Heart right ventricle (tissue), 16 donors: ENCODE results near the gene ARGLU1. TPM values are rescaled to one million over a fixed set of nuclear protein-coding genes. Genes with fewer than 3 reads are reported as not detected.
A peak's percentile ranks its signal among the peaks of the same experiment; 100 is the strongest.

Experiments
- ATAC-seq, 8 donors: fragments of 200-7000 bp; cut with Tn5 transposase; one replicate each; pipeline ENCODE4 v1.9.1; 2020; ENCODE audit warnings: mild to moderate bottlenecking in 8 of 8, moderate library complexity in 8 of 8, moderate number of reproducible peaks in 1 of 8
- DNase-seq, 2 donors: peaks; one replicate each; pipeline ENCODE4 v3.0.0-alpha.2; 2020
- H3K27ac ChIP-seq, 10 donors: fragments of 200-600 bp; sonication (generic) in 2 of 10; one replicate each; pipeline versions ENCODE4 v1.5.0 to v1.8.0; 2020 to 2022; ENCODE audit warnings: mild to moderate bottlenecking in 3 of 10
- H3K27me3 ChIP-seq, 7 donors: fragments of 200-600 bp; one replicate each; pipeline ENCODE4 v1.8.0; 2021 to 2022; ENCODE audit warnings: mild to moderate bottlenecking in 2 of 7
- H3K36me3 ChIP-seq, 9 donors: fragments of 200-600 bp; sonication (generic) in 1 of 9; one replicate each; pipeline versions ENCODE4 v1.5.0 to v1.8.0; 2020 to 2022; ENCODE audit warnings: mild to moderate bottlenecking in 2 of 9
- H3K4me1 ChIP-seq, 9 donors: fragments of 200-600 bp; sonication (generic) in 1 of 9; one replicate each; pipeline versions ENCODE4 v1.5.0 to v1.8.0; 2020 to 2022; ENCODE audit warnings: mild to moderate bottlenecking in 4 of 9
- H3K4me3 ChIP-seq, 10 donors: fragments of 200-600 bp; sonication (generic) in 2 of 10; one replicate each; pipeline versions ENCODE4 v1.5.0 to v1.8.0; 2020 to 2022; ENCODE audit warnings: mild to moderate bottlenecking in 7 of 10, moderate library complexity in 2 of 10
- H3K9me3 ChIP-seq, 11 donors: fragments of 200-600 bp in 10 of 11; sonication (generic) in 2 of 11; one replicate each; pipeline versions ENCODE4 v1.5.0 to v1.8.0; 2013 to 2022; ENCODE audit warnings: mild to moderate bottlenecking in 2 of 11, control low read depth in 1 of 11, moderate library complexity in 1 of 11
- WGBS, 2 donors: extraction: QIAGEN DNeasy Blood & Tissue Kit; methylation state at CpG; one replicate each; pipeline ENCODE4 v1.1.7; 2013; ENCODE audit warnings: inconsistent platforms in 1 of 2; 5-methylcytosine and 5-hydroxymethylcytosine counted together
- intact Hi-C, 10 donors: fragments of 100-400 bp; cut with DNase I; formaldehyde crosslinking; loops; one replicate each; pipeline versions ENCODE4 v1.11.1 to v1.14.2; 2022
- polyA plus RNA-seq, 2 donors: library from polyadenylated mRNA; stranded (reverse); fragments of 200-250 nt; gene quantifications; one replicate each; pipeline ENCODE4 v1.2.3, GENCODE V29; 2013
- total RNA-seq, 10 donors: library from RNA; stranded (reverse); fragmentation: NEBNext Ultra II Directional in 3 of 10; extraction: Animal tissue kit (Norgen Biotek cat#: 25700) in 3 of 10; gene quantifications; one replicate each; pipeline versions ENCODE4 v1.2.1 to v1.2.4, GENCODE V29; 2021 to 2023
- TF ChIP-seq, protein P1 (sequence below), 9 donors: fragments of 200-600 bp; sonication (generic) in 2 of 9; IDR thresholded peaks; one replicate each; pipeline versions ENCODE4 v1.5.0 to v1.8.0; 2021 to 2022; ENCODE audit warnings: antibody characterized with exemption in 9 of 9, mild to moderate bottlenecking in 5 of 9, moderate library complexity in 1 of 9
- donor health status: Arrhythmogenic right ventricular cardiomyopathy.
- donor health status: ischemic (EF 13 %, LVEDD 7.1; RV severe dilation, severe dysfunction).
- donor health status: healthy with polysubstance abuse.
- donor health status: DM: no; HTN: yes; CAD: no.
- donor health status: DM: no; HTN: no; CAD: no.
- donor health status: ischemic (EF 25% LVEDD 6.9; RV normal size, moderate dysfunction).
- donor health status: ischemic (EF 25% LVEDD 5.7; RV mildly dilated, moderate dysfunction).
- donor health status: healthy.
- donor health status: DM: yes; HTN: yes; CAD: no.
- donor health status: Ischemic cardiomyopathy.
- donor health status: ischemic (EF 35%, LVEDD 5.7; RV mildly dilated, moderate dysfunction).
- donor health status: nonischemic (EF 11% LVEDD 7.7; RV severe dilation, severe dysfunction).
- donor health status: DM: yes; HTN: yes; CAD: no.
- donor health status: PGD.
- donor health status: ischemic (EF 29% LVEDD 5.4; RV normal size, mild dysfunction).
- donor health status: nonischemic (EF 23%, LVEDD 6.1; RV moderate dilation, normal function).

ARGLU1 gene
- total and polyA plus RNA-seq, 12 donors: 19.1 to 148 (median 29.6) TPM

DNA sequence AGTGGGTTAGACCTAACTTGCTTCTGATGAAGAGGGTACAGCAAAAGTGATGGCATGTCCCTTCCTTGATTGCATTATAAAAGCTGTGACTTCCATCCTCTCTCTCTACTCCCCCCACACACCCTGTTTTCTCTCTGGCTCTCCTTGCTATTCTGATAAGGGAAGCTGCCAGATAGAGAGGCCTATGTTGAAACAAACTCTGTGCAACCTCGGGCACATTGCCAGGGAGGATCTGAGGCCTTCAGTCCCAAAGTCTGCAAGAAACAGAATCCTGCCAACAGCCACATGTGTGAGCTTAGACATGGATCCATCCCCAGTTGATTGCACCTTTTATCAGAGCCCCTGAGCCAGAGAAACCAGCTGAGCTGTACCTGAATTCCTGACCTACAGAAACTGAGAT, 44.8 kb upstream of the ARGLU1 start:
- Histone ChIP-seq H3K9me3 (no peaks in the 10 kb centered on the region), H3K4me1 (peaks cover 0 to 7% (median 0%) of the 10 kb centered on the region in 9 donors), H3K27me3 (no peaks in the 10 kb centered on the region), H3K27ac (no peak overlapping the region), H3K4me3 (no peak overlapping the region), H3K36me3 (no peaks in the 10 kb centered on the region)
- ATAC-seq: peak in 4 of 8 donors; percentile 28 to 61 (median 47)
- TF ChIP-seq, protein P1, sequence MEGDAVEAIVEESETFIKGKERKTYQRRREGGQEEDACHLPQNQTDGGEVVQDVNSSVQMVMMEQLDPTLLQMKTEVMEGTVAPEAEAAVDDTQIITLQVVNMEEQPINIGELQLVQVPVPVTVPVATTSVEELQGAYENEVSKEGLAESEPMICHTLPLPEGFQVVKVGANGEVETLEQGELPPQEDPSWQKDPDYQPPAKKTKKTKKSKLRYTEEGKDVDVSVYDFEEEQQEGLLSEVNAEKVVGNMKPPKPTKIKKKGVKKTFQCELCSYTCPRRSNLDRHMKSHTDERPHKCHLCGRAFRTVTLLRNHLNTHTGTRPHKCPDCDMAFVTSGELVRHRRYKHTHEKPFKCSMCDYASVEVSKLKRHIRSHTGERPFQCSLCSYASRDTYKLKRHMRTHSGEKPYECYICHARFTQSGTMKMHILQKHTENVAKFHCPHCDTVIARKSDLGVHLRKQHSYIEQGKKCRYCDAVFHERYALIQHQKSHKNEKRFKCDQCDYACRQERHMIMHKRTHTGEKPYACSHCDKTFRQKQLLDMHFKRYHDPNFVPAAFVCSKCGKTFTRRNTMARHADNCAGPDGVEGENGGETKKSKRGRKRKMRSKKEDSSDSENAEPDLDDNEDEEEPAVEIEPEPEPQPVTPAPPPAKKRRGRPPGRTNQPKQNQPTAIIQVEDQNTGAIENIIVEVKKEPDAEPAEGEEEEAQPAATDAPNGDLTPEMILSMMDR (IDR thresholded peaks at IDR 0.05): no peak
- 0 to 18% methylated on average over 1 of the region's 1 CpG for WGBS, 2 donors
- peak; percentile 56 to 59 for DNase-seq
- intact Hi-C loops: loop anchor here in 2 of 10 donors (10.0 kb wide), 2 partner anchors 78 to 302 kb away; partner anchors contain the start of gene EFNB2 (in 1 of the 2)

DNA sequence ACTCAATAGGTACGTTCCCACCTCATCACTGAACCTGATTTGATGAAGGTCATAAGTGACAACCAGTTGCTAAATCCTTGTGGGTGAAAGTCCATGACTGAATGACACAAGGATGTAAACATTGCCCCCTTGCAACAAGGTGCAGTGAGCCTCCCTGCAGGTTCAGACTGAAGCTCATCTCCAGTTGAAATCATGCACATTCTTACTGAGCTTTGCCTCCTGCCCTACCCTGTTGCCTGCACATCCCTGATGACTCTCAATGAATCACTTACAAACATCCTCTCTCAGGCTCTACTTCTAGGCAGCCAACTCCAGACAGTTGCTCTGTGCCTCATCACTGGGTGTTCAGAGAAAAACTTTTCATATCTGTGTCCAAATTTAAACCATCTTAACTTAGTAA, 42.5 kb upstream of the ARGLU1 start:
- 88 to 92% methylated on average over 1 of the region's 1 CpG for WGBS, 2 donors
- peaks cover 0 to 7% (median 0%) of the 10 kb centered on the region in 9 donors for H3K4me1 ChIP-seq
- no peaks in the 10 kb centered on the region for H3K36me3 ChIP-seq
- ATAC-seq (no peak), DNase-seq (no peak)
- intact Hi-C loops: loop anchor here in 2 of 10 donors (10.0 kb wide), 2 partner anchors 76 to 304 kb away; partner anchors contain the start of gene EFNB2 (in 1 of the 2)
- H3K27ac ChIP-seq: no peak overlapping the region
- no peak overlapping the region for H3K4me3 ChIP-seq
- no peaks in the 10 kb centered on the region for H3K27me3 ChIP-seq
- TF ChIP-seq, protein P1 (IDR thresholded peaks at IDR 0.05): no peak
- H3K9me3 ChIP-seq: no peaks in the 10 kb centered on the region

DNA sequence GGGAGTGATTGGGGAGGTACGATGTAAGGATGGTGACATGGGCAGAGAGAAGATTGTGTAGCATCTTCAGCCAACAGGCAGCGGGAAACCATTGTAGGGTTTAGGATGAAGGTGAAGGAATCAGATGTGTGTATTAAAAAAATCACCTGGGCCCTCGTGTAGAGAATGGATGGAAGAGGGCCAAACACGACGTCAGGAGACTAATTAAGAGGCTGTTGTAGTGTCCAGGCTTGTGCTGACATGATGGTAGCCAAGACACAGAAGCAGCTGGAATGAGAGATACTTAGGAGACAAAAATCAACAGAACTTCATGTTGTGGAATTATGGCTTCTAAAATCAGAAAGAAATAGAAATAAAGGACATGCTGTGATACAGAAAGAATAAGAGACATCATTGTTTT, 41.2 kb upstream of the ARGLU1 start:
- intact Hi-C loops: no loop called here
- ATAC-seq (no peak), DNase-seq (no peak)
- TF ChIP-seq, protein P1 (IDR thresholded peaks at IDR 0.05): no peak
- no peaks in the 10 kb centered on the region for H3K27me3 ChIP-seq
- H3K9me3 ChIP-seq: no peaks in the 10 kb centered on the region
- H3K27ac ChIP-seq: no peak overlapping the region
- H3K36me3 ChIP-seq: no peaks in the 10 kb centered on the region
- 43 to 51% methylated on average over 5 of the region's 5 CpGs for WGBS, 2 donors
- peaks cover 0 to 7% (median 0%) of the 10 kb centered on the region in 9 donors for H3K4me1 ChIP-seq
- H3K4me3 ChIP-seq: no peak overlapping the region

DNA sequence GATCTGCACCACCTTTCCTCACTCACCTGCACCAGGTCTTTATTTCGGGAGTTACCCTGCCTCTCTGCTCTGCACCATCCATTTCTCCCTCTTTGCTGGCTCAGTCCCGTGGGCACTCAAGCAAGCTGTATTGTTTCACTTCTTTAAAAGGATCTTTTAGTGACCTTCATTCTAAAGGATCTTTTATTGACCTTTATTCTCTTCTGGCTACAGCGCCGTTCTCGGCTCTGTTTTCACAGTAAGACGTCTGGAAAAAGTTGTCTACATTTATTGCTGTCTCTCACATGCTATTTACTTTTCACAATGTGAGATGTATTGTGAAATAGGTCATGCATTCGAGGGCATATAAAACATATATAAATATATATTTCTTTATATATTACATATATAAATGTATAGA, 35.6 kb upstream of the ARGLU1 start:
- H3K4me1 ChIP-seq: peaks cover 0 to 12% (median 7%) of the 10 kb centered on the region in 9 donors
- intact Hi-C loops: no loop called here
- no peak for DNase-seq
- H3K36me3 ChIP-seq: no peaks in the 10 kb centered on the region
- H3K27ac ChIP-seq: no peak overlapping the region
- H3K27me3 ChIP-seq: no peaks in the 10 kb centered on the region
- H3K9me3 ChIP-seq: no peaks in the 10 kb centered on the region
- TF ChIP-seq, protein P1 (IDR thresholded peaks at IDR 0.05): no peak
- no peak overlapping the region for H3K4me3 ChIP-seq
- 61 to 65% methylated on average over 7 of the region's 7 CpGs for WGBS, 2 donors
- ATAC-seq: no peak
